Suprapubic skin (tissue), 4 donors: ENCODE results near the gene SYNM. TPM values are rescaled to one million over a fixed set of nuclear protein-coding genes. Genes with fewer than 3 reads are reported as not detected.

Source experiments
- DNase-seq, 2 donors: peaks; one replicate each; pipeline ENCODE4 v3.0.0-alpha.2; 2019; ENCODE audit warnings: low spot score in 2 of 2
- H3K27ac ChIP-seq: fragments of 200-600 bp; sonication (generic); one replicate; pipeline ENCODE4 v1.5.1; 2019
- H3K27me3 ChIP-seq: fragments of 200-600 bp; sonication (generic); one replicate; pipeline ENCODE4 v1.5.1; 2019
- H3K36me3 ChIP-seq: fragments of 200-600 bp; sonication (generic); one replicate; pipeline ENCODE4 v1.5.1; 2019
- H3K4me1 ChIP-seq: fragments of 200-600 bp; sonication (generic); one replicate; pipeline ENCODE4 v1.5.1; 2019
- H3K4me3 ChIP-seq: fragments of 200-600 bp; sonication (generic); one replicate; pipeline ENCODE4 v1.5.1; 2019; ENCODE audit warnings: mild to moderate bottlenecking
- H3K9me3 ChIP-seq: fragments of 200-600 bp; sonication (generic); one replicate; pipeline ENCODE4 v1.5.1; 2019
- EP300 ChIP-seq: sonication (generic); formaldehyde crosslinking; IDR thresholded peaks from one replicate; pipeline ENCODE4 v1.6.1; 2017; ENCODE audit warnings: antibody characterized with exemption
- POLR2A ChIP-seq, 2 donors: fragments of 450-650 bp; IDR thresholded peaks; one replicate each; pipeline ENCODE4 v1.6.1; 2017; ENCODE audit warnings: antibody characterized with exemption in 2 of 2, mild to moderate bottlenecking in 2 of 2, moderate library complexity in 2 of 2
- POLR2AphosphoS5 ChIP-seq, 3 donors: sonication (generic); formaldehyde crosslinking; IDR thresholded peaks; one replicate each; pipeline ENCODE4 v1.6.1; 2017; ENCODE audit warnings: antibody characterized with exemption in 3 of 3
- WGBS: methylation state at CpG from one replicate; pipeline ENCODE4 v1.1.5; 2018; 5-methylcytosine and 5-hydroxymethylcytosine counted together
- total RNA-seq, 4 donors: library from RNA; depleted of rRNA; stranded (reverse); fragments of >200 nt; gene quantifications; one replicate each; pipeline ENCODE4 v1.1.0, GENCODE V29; 2016
- TF ChIP-seq, protein P1 (sequence below), 2 donors: fragments of 200-600 bp in 1 of 2; fragments of 450-650 bp in 1 of 2; sonication (generic) in 1 of 2; IDR thresholded peaks; one replicate each; pipeline ENCODE4 v1.5.1; 2016 to 2019; ENCODE audit warnings: antibody characterized with exemption in 2 of 2, mild to moderate bottlenecking in 1 of 2, moderate library complexity in 1 of 2

The SYNM gene
- total RNA-seq, 4 donors from 2014 or later = 6.7 to 20.3 (median 10.7) TPM

DNA sequence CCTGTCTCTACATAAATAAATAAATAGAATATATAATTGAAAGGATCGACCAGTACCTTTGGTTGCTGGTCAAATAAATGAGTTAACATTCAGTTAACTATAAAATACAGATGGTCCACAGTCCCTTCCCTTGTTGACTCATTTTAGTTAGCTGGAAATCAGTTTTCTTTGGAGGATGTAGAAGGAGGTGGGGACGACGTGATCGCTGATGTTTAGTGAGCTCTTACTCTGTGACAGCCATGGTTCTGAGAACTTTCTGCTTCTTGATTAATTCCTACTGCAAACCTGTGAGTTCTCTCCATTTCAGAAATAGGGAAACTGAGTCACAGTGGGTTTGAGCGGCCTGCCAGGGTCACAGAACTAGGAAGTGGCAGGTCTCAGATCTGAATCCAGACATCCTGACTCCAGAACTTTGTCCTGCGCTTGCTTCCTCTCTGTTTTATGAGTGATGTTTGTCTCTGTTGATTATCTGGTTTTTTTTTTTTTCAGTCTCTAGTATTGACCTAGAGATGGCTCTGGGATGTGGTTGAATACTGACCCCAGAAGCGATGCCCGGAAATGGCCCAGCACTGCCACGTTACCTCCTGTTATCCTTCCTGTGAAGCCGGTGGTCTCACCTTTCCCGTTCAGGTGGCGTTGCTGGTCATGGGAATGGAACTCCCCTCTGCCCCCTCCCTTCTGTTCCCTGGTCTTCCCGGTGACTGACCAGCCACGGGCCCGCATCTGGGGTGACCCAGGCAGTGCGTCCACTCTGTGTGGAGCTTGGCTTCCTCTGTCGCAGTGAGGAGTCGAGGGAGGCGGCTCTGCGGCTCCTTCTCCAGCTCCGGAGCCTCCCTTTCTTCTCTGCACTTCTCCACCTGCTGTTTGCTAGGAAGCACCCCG is 18.2 kb downstream of the SYNM start:
- TF ChIP-seq, protein P1, sequence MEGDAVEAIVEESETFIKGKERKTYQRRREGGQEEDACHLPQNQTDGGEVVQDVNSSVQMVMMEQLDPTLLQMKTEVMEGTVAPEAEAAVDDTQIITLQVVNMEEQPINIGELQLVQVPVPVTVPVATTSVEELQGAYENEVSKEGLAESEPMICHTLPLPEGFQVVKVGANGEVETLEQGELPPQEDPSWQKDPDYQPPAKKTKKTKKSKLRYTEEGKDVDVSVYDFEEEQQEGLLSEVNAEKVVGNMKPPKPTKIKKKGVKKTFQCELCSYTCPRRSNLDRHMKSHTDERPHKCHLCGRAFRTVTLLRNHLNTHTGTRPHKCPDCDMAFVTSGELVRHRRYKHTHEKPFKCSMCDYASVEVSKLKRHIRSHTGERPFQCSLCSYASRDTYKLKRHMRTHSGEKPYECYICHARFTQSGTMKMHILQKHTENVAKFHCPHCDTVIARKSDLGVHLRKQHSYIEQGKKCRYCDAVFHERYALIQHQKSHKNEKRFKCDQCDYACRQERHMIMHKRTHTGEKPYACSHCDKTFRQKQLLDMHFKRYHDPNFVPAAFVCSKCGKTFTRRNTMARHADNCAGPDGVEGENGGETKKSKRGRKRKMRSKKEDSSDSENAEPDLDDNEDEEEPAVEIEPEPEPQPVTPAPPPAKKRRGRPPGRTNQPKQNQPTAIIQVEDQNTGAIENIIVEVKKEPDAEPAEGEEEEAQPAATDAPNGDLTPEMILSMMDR (IDR thresholded peaks at IDR 0.05) = no peak
- TF ChIP-seq POLR2AphosphoS5 (IDR thresholded peaks at IDR 0.05) (no peak), EP300 (no peak), POLR2A (IDR thresholded peaks at IDR 0.05) (no peak)
- Histone ChIP-seq H3K27me3 (no peaks in the 10 kb centered on the region), H3K27ac (peak overlapping the region; percentile 42), H3K4me1 (peaks cover 27% of the 10 kb centered on the region), H3K36me3 (no peaks in the 10 kb centered on the region), H3K4me3 (peak overlapping the region; percentile 23), H3K9me3 (no peaks in the 10 kb centered on the region)
- 49% methylated on average over 22 of the region's 22 CpGs for WGBS
- no peak for DNase-seq

DNA sequence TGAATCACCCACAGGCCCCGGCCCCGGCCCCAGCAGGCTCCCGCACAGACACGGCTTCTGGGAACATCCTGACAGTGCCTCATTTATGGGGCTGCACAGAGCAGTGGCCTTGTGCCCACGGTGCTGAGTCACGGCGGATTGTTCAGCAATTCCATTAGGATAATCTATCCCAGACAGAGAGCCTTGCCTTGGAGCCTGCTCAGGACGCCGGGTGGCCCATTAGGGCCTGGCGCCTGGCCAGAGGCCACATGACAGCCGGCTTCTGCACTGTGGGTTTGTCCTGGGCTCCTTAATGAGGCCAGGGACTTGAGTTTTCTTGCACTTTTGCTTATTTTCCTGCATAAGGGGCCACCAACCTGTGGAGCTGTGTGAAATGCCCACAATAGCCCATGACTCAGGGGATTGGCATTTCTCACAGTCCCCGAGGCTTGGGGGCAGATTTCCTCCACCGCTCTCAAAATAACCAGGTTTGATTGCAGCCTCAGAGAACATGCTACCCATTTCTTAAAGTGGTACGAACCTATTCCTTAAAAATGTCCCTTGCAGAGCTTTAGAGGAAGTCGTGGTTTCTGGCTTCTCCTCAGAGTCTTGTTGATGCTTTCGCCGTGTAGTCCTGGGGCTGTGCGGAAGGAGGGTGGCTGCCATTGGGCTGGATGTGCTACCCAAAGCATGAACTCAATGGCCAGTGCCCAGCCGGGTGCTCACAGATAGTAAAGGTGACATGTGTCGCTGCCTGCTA is 19.0 kb downstream of the SYNM start:
- H3K9me3 ChIP-seq = no peaks in the 10 kb centered on the region
- H3K36me3 ChIP-seq = no peaks in the 10 kb centered on the region
- peak overlapping the region; percentile 23 for H3K4me3 ChIP-seq
- WGBS = 18% methylated on average over 19 of the region's 20 CpGs
- H3K27me3 ChIP-seq = no peaks in the 10 kb centered on the region
- peak; percentile 91 to 93 for DNase-seq
- H3K27ac ChIP-seq = peak overlapping the region; percentile 42
- peak in 1 of 3 donors; percentile 67 for TF ChIP-seq POLR2AphosphoS5 (IDR thresholded peaks at IDR 0.05)
- TF ChIP-seq EP300 = no peak
- H3K4me1 ChIP-seq = peaks cover 27% of the 10 kb centered on the region

DNA sequence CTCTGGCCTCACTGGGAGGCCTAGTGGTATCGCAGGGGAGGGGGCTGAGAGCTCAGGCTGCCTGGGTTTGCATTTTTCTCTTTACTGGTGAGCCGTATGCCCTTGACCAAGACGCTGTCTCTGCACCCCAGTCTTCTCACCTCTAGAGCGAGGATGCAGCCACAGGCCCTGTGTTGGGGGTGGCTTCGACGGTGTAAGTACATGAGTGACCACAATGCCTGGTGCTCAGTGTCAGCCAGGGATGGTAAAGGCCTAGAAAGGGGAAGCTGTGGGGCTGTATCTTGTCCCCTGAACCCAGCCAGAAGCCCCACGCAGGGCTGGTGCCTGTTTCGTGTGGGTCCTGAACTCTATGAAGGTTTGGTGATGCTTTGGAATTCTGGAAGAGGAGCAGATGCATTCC is 19.8 kb downstream of the SYNM start:
- Histone ChIP-seq H3K9me3 (no peaks in the 10 kb centered on the region), H3K27ac (peak overlapping the region; percentile 42), H3K4me3 (no peak overlapping the region), H3K36me3 (no peaks in the 10 kb centered on the region), H3K4me1 (peaks cover 27% of the 10 kb centered on the region), H3K27me3 (no peaks in the 10 kb centered on the region)
- WGBS = 87% methylated on average over 8 of the region's 8 CpGs
- DNase-seq = no peak
- TF ChIP-seq POLR2A (IDR thresholded peaks at IDR 0.05) (no peak), EP300 (no peak), POLR2AphosphoS5 (IDR thresholded peaks at IDR 0.05) (no peak)
- TF ChIP-seq, protein P1 (IDR thresholded peaks at IDR 0.05) = no peak

DNA sequence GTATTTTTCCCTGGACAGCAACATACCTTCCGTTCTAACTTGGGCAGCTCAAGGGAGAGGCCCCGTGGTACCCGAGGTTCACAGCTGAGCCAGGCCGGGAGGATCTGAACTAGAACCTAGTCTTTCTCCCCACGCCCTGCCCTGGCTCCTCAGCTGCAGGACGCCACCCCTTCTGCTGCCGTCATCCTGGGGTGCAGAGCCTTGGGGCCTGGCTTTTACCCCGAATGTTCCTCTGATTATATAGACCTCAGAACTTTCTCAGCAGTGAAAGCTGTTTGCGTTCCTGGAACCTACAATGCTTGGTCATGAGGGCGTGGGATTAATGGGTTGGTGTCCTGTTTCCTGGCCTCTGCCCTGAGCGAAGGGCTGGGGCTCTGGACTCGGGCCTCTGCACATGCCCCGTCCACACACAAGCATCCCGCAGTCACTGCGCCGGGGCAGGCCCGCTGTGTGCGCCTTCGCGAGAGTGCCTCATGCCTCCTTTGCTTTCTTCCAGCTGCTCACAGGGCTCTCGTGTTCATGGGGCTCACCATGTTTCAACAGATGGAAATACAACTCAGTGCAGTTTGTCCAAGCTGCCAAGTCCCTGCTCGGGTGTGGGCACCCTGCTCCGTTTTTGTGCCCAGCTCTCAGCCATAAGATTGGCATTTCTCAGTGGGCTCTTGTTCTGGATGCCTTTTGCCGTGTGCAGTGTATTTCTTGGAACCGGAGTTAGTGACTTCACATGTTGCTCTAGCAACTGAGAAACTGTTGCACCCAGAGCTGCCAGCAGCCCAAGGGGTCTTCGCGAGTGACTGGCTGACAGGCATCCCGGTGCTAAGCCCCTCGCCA is 20.4 kb downstream of the SYNM start:
- TF ChIP-seq POLR2A (IDR thresholded peaks at IDR 0.05) = no peak
- no peaks in the 10 kb centered on the region for H3K9me3 ChIP-seq

DNA sequence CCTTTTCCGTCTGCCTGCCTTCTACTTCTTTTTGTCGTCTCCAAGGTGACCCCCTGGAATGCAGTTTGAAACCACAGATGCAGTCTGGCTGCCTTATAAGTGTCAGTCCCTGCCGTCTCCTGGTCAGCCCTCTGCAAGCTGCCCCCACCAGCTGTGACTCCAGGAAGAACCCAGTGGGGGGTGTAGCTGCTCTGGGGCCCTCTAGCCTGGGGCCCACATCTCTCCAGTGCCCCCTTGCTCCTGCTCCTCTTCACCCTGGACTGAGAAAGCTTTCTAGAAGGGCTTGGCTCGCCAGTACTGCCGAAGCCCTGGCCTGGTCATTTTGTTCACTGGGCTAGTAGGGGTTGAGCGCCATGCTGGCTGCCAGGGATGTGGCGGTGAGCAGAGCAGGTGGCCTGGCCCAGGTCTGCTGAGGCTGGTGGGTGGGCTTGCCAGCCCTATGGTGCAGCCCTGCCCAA is 21.3 kb downstream of the SYNM start:
- no peak for DNase-seq
- no peak overlapping the region for H3K4me3 ChIP-seq
- no peaks in the 10 kb centered on the region for H3K27me3 ChIP-seq
- peaks cover 7% of the 10 kb centered on the region for H3K36me3 ChIP-seq
- H3K9me3 ChIP-seq = no peaks in the 10 kb centered on the region
- H3K27ac ChIP-seq = no peak overlapping the region
- 86% methylated on average over 2 of the region's 7 CpGs for whole genome bisulfite sequencing
- TF ChIP-seq, protein P1 (IDR thresholded peaks at IDR 0.05) = no peak
- TF ChIP-seq POLR2AphosphoS5 (IDR thresholded peaks at IDR 0.05) (no peak), EP300 (no peak), POLR2A (IDR thresholded peaks at IDR 0.05) (no peak)
- H3K4me1 ChIP-seq = peaks cover 27% of the 10 kb centered on the region

More for the DNA sequence above, 20.4 kb downstream of the SYNM start:
- H3K4me1 ChIP-seq = peaks cover 27% of the 10 kb centered on the region
- 75% methylated on average over 20 of the region's 29 CpGs for WGBS
- H3K36me3 ChIP-seq = peaks cover 3% of the 10 kb centered on the region
- H3K4me3 ChIP-seq = no peak overlapping the region
- peak in 1 of 2 donors; percentile 56 for DNase-seq
- H3K27ac ChIP-seq = no peak overlapping the region
- no peaks in the 10 kb centered on the region for H3K27me3 ChIP-seq
